NCI-H2196 (cell line): ENCODE results near the gene NR2F6.
A peak's percentile ranks its signal among the peaks of the same experiment; 100 is the strongest.

Source experiments
- DNase-seq: peaks from one replicate; lab custom pipeline; 2025; ENCODE audit not compliant: unreplicated experiment; lab: John Stamatoyannopoulos, UW

NR2F6 gene

DNA sequence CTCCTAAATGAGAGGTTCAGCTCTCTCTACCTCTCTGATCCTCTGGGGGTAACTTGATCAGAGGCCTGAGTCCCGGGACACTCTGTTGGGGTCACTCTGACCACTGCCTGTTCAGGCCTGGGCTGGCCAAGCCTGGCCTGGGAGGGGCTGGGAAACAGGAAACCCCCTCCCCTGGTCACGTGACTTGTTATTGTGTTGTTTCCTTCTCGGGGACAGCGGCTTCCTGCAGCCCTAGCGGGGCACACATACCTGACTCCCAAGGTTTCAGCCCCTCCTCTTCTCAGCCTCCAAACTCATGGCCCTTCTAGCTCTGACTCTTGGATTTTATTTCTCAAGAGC lies 18.9 kb upstream of the NR2F6 start, which contains the start of gene USHBP1:
Gene USHBP1, minus strand, starts transcription at position 105 of the 339 bp plus-strand sequence. CDS start 446 bp downstream, outside the sequence.
- DNase-seq = no peak

DNA sequence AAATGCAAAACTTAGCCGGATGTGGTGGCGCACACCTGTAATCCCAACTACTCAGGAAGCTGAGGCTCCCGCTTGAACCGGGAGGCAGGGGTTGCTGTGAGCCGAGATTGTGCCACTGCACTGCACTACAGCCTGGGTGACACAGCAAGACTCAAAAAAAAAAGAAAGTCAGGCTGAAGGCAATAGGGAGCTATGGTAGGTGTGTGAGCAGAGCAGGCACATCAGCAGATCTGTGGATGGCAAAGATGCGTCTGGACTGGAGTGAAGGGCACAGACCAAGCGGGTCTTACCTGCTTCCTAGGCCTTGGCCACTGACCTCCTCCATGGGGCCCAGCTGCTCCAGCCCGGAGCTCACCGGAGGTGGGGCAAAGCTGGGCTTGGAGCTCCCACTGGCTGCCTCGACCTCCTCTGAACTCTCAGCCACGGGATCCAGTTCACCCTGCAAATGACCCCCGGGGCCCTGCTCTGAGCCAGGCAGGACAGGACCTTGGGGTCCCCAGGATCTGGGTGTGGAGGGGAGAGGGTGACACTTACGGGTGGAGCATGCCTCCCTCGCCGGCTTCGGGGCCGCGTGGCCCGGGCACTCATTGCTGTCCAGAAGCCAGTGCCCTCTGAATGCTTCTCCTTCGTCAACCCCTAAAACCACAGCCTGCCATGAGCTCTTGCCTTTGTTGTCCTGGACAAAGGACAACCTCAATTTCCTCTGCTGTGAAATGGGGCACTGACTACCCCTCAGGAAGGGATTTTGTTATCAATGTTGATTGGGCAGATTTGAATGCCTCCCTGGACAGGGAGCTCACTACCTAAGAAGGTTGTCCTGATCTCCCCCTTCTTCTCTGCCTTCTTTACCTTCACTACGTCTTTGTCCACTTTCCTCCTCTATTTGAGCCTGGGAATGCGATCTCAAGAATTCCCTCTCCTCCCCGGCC lies 18.3 kb upstream of the NR2F6 start:
- DNase-seq = no peak

DNA sequence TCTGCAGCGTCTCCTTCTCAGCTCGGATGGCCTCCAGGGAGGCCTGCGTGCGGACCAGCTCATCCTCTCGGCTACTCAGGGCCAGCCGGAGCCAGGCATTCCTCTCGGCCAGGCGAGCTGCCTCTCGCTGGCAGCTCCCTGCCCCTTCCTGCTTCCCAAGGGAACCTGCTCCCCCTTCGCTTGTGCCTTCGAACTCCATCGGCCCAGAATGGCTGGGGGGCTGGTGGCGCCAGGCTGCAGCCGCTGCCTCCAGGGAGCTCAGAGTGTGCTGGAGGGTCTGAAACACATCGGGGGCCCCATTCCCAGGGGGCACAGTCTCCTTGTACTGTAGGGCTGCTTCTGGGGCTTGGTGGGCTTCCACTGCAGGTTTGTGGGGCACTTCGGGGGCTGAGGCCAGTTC lies 16.8 kb upstream of the NR2F6 start:
- DNase-seq = no peak

DNA sequence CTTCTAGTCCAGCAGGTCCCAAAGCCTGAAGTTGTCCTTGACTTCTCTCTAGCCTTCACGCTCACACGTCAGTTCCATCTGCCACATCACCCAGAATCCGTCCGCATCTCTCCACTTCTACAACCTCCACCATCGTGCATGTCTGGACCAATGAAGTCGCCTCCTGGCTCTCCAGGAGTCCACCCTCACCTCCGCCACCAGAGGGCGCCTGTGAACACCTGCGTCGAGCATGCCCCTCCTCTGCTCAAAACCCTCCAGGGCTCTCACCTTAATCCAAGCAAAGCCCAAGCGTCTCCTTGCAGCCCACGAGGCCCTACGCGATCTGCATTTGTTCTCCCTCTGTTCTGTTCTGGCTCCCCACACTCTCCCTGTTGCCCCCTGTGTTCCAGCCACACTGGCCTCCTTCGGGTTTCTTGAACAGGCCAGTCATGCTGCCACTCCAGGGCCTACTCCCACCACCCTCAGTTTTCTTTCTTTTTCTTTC lies 15.2 kb upstream of the NR2F6 start:
- DNase-seq = peak; percentile 88

DNA sequence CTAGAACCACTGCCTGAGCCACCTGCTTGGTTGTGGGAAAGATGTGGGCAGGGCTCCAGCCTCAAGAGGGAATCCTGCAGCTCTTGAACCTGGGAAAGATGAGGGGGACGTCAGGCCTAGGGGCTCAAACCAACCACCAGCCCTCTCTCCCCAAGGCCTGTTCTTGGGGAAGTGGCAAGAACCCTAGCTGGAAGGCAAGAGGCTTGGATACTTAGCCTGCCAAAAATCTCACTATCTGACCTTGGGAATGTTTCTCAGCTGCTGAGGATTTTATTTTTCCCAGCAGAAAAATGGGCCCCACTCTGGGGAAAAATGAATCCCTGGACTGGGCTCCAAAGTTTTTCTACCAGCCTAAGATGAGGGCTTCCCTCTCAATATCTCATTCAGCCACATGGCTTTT lies 14.2 kb upstream of the NR2F6 start:
- DNase-seq = no peak

DNA sequence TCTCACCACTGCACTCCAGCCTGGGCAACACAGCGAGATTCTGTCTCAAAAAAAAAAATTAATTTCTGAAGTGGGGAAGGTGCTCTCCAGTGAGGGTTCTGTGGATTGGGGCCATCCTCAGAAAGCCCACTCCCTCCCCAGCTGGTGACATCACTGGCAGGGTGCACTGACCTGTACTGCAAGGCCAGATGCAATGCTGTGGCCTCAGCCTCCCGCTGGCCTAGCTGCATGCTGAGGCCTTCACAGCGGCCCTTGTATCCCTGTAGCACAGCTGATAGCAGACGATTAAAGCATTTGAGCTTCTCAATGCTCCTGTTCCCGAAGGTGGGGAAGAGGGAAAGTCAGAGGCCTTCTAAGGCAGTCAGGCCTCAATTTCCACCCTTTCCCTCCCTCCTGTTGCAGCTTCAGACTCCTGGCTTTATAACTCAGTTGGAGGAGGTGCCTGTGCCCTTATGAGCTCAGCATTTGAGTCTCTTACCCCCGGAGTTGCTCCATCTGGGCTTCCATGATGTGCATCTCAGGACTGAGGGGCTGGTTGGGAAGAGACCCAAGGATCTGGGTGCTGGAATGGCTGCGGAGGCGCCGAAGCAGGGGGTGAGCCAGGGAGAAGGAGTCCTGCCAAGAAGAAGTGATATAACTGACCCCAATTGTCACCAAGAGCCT lies 13.5 kb upstream of the NR2F6 start:
- DNase-seq = peak; percentile 20

DNA sequence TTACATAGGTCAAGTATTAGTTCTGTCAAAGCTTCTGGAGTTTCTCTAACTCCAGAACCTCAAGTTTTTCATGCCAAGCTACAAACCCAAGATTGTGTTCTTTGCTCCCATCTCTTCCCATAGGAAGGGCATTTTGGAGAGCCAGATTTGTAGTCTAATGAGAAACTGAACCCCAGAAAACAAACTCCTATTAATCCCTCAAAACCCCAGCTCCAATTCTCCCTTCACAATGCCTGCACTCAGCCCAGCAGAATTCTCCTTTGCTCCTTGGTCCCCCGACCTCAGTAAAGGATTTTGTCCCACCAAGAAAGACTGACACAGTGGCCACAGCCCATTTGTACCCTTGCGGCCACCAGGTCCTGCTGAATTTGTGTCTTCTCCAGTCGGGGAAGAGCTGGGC lies 10.4 kb upstream of the NR2F6 start:
- DNase-seq = no peak

DNA sequence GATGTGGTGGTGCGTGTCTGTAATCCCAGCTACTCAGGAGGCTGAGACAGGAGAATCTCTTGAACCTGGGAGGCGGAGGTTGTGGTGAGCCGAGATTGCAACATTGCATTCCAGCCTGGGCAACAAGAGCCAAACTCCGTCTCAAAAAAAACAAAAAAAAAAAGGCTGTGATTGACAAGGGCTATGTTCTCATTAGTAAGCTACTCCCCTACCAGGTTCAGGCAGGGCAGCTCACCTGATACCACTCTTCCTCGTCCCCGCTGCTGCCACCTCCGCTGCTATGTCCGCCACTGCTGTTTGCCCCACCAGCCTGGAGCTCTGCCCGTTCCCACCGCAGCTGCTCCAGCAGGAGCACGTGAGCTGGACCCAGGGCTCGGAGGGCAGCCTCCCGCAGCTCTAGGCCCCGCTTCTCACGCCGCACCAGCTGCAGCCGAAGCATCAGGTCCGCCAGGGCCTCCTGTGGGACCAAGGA lies 9.5 kb upstream of the NR2F6 start:
- peak; percentile 51 for DNase-seq

DNA sequence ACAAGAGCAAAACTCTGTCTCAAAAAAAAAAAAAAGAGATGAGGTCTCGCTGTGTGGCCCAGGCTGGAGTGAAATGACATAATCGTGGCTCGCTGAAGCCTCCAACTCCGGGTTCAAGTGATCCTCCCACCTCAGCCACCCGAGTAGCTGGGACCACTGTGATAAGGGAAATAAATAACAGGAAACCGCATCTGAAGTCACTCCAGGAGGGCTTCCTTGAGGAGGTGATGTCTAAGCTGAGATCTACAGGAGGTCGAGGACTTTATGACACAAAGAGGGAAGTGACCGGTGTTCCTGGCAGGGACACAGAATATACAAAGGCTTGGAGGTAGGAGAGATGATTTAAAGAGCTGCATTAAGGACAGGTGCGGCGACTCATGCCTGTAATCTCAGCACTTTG lies 8.9 kb upstream of the NR2F6 start:
- no peak for DNase-seq

DNA sequence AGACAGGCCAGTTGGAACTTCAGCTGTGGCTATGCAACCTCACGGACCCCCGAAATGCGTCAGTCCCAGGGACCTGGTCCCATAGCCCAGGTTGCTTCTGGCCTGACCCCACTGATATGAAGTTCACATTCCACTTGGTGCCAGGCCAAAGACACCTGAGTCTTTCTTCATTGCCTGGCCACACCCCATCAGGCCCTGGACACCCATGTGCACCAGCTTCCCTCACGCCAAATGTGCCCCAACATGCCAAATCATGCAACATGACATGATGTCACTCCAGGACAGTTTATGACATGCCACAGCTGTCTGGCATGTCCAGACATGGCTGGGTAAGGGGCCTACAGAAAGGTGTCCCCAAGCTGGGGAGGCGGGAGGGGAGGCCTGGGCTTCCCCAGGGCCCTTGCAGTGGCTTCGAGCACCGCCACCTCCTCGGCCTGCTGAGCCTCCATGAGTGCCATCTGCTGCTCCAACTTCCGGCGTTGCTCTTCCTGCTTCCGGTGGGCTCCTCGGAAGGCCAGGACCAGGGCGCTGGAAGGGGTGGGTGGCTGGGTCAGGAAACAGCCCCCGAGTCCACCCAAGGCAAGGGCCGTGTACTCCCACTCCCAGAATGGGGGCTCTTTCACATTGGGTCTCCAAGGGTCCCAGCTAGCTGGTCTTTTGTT lies 4.3 kb upstream of the NR2F6 start:
- no peak for DNase-seq

DNA sequence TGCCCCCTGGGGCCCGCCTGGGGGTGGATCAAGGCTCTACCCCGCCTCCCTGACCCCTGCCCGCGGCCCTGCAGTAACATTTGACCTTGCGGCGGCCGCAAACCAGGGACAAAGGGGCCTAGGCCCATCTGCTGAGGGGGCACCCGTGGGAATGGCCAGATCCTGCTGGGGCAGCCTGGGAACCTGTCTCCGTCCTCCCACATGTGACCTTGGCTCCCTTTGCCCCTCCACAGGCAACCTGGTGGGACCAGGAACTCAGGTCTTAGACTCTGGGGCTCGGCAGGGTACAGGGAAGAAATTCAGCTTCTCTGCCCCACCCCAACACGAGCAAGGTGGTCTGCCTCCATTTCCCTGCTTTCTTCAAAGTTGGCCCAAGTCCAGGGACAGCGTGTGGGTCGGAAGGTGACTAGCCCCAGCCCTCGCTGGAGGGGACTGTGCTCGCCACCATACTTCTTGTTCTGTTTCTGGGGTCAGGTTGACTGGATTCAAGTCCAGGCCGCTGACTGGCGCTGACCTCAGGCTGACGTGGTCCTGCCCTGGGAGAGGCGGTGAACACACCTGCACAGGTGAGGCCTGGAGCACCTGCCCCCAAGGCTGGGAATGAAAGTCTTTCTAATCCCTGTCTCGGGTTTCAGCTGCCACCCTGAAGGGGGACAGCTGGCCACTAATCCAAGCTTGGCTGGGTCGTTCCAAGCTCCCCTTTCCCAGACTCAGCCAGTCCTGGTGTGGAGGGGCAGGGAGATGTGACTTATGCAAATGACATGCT lies 2.5 kb upstream of the NR2F6 start:
- DNase-seq = peak; percentile 61

DNA sequence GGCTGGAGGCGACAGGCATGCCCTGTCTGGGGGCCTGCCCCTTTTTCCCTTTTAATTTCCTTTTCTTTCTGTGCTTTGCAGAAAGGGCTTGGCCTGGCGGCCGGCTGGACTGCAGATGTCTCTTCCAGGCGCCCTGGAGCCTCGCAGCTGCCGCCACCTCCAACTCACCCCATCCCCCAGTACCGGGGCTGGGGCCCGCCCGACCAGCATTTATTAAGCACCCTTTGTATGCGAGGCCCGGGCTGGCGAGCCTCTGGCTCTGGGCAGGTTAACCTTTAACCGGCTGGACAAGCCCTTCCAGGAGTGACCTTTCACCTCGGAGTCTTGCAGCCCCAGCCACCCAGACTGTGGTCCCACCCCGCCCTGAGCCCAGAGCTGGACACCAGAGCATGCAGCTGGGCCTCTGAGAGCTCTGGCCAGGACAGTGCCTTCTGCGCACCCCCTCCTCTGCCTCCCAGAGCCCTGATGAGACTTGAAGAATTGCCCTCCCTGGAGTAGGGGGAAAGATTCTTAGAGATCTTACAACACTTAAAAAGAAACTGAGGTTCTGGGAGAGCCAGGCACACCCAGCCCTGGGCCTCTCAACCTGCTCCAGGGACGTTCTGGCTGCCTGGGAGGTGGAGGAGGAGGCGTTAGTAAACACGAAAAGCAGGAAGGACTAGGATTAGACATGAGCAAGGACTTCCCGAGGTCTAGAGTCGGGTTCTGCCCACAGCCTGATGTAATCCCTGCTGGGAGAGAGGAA lies 1.1 kb upstream of the NR2F6 start:
- peak; percentile 85 for DNase-seq

DNA sequence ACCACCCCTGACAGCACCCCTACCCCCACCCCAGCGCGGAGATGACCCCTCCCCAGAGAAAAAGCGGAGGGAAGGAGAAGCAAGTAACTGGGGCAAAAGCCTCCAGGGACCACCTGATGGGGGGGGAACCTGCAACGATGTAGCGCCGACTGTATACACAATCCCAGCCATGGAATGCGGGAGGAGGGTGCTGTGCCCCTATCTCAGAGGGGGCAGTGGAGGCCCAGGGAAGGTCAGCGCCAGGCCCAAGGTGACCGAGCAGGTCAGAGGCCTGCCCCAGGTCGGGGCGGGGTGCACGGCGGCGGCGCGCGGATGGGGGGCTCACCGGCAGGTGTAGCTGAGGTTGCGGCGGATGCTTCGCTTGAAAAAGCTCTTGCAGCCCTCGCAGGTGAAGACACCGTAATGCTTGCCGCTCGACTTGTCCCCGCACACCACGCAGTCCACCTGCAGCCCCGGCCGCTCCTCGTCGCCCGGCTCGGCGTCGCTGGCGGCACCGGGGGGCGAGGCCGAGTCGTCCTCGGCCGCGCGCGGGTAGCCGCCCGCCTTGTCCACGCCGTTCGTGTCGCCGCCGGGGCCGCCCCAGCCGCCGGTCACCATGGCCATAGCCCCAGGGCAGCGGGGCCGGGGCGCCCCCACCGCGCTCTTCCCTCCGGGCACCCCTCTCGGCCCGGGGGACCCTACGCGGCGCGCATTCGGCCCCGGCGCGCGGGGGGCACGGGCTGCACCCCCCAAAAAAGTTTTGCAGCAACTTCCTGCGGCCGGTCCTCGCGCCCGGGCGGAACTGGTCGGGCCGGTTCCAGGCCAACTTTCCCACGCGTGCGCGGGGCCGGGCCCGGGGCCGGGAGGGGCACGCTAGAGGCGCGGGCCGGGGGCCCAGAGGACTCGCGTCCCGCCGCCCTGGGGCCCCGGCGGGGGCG lies 843 bp downstream of the NR2F6 start:
- DNase-seq = no peak

DNA sequence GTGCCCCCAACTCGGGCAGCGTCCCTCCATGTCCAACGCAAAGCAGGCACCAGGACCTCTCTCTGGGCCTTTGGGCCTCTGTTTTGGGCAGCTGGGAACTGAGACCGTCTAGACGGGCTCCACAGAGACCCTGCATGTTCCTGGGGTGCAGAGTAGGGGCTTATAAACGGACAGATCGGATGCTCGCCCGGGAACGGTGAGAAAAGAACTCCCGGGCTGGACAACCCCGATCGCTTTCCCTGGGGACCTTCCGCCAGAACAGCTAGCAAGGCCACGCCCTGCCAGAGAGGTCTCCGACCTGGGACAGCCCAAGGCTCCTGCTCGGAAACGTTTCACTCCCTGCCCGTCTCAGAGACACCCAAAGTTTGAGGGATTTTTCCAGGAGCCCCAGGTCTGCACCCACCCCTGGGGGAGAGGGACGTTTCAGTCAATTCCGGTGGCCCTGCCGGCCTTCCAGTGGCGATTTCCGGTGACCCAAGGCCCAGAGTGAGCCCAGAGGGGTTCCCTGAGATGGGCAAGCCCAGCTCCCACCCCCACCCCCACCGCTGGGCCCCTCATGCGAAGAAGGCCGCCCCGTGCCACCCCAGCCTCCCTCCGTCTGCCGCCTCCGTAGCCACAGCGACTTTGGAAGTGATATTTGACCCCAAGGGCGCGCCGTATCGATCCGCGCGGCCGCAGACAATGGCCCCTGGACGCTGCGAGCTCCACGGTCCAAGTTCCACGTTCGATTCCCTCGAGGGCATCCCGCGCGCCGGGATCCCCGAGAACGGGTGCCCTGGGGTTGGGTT lies 1.7 kb downstream of the NR2F6 start:
- DNase-seq = no peak

DNA sequence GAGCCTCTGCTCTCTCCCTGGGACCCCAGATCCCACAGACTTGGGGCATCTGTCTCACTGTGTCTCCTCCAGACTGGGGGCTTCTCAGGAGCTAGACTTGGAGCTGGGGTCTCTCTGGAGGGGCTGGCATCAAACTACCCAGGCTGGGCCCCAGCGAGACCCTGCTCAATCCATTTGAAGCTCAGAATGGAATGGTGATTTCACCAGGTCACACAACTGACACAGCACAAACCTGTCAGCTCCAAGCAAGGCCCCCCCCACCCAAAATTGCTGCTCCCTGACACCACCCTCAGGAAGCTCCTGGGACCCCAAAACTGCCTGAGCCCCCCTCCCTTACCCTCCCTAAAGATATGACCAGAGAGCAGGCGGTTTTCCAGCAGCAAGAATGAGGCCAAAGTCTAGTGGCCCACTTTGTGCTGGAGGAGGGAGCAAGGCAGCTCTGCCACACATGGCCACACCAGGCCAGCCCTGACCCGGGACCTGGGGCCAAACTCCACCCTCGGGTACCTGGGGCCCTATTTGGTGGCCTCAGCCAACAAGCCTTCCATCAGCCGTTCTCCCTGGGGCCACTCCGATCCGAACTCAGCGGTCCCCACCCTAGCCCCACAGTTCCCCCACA lies 2.4 kb downstream of the NR2F6 start:
- no peak for DNase-seq

DNA sequence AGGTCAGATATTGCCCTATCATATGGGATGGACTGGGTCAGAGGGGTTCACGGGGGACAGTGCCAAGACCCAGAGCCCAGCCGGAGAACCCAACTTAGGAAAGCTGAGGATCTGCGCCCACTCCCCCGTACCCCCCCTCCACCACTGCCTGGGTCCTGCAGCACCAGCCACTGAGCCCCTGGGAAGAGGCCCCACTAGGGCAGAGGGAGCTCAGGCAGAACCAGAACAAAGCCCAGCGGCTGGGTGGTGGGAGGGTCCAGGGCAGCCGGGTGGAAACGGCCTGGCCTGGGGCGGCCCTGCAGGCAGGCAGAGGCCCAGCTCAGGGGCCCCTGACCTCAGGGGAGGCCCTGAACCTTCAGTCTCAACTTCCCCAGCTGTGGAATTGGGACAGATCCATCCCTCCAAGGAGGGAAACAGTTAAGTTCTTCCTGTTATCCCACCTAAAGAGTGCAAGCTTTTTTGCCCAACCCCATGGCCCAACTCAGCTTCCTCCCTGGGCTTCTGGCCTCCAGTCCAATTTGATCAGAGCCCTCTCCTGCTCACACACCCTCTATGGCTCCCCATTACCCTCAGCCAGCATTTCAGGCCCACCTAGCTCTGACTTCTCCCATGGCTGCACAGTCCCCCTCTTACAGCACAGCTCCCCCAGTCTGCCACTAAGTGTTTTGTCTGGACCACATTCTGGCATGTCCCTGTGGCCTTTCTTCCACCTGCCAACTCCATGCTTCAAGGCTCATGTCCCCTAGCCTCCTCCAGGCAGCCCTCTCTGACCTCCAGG lies 3.1 kb downstream of the NR2F6 start:
- DNase-seq = no peak

DNA sequence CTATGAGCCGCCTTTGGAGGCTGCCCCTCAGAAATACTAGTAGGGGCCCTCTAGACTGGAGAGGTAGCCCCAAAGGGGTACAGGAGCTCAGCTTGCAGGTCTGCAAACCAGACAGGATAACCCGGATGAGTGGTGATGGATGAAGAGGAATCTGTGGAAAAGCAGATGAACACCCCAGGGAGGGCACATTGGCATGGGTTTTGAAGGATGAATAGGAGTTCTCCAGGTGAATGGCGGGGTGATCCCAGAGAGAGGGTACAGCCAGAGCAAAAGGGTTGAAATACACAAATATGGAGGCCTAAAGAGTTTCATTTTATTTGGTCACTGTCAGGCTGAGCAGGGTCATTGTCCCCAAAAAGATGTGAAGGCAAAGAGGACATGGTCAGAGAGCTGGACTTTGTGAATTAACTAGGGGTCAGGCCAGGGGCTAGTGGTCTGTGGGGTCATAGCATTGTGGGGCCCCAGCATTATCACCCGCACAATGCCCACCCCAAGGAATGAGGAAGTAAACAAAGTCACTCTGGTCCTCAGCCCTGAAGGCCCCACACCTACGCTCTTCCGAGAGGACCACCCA lies 4.8 kb downstream of the NR2F6 start:
- no peak for DNase-seq
